ENCODE data around the gene LRRC18. TPM values are rescaled to one million over a fixed set of nuclear protein-coding genes. Genes with fewer than 3 reads are reported as not detected.

LRRC18 gene
- total RNA-seq, 1 experiment from 2014 or later, result not detected

- Mint-ChIP-seq H3K4me3 (no peak overlapping the region), H3K4me1 (no peaks in the 10 kb centered on the region), H3K36me3 (ENCODE audit: insufficient read depth in 1 of 3, low read depth in 3 of 3) (no peaks in the 10 kb centered on the region; a peak in 1 of 7 replicates), H3K27ac (no peak overlapping the region; a peak in 1 of 7 replicates), H3K27me3 (ENCODE audit: low read depth) (peaks cover 3% of the 10 kb centered on the region), H3K9me3 (no peaks in the 10 kb centered on the region; a peak in 1 of 5 replicates)
- H2AK5ac ChIP-seq (ENCODE audit: insufficient read length, low read length), result no peak overlapping the region
- H3K79me1 ChIP-seq (ENCODE audit: insufficient read depth, low read depth, low read length, poor library complexity, severe bottlenecking), result no peaks in the 10 kb centered on the region
- H4K91ac ChIP-seq (ENCODE audit: insufficient read length, low read depth, low read length), result no peak overlapping the region
- H3K79me2 ChIP-seq (ENCODE audit: insufficient read depth, low read length), result no peaks in the 10 kb centered on the region
- H3K4ac ChIP-seq (ENCODE audit: low read depth, low read length), result no peak overlapping the region
- no peak overlapping the region for H2BK12ac ChIP-seq (ENCODE audit: insufficient read length, low read depth, low read length)
- H2BK5ac ChIP-seq (ENCODE audit: insufficient read length, low read length), result no peak overlapping the region
- no peaks in the 10 kb centered on the region for H3K23me2 ChIP-seq (ENCODE audit: insufficient read length, low read depth, low read length, poor library complexity, severe bottlenecking)
- H2BK20ac ChIP-seq (ENCODE audit: low read depth, low read length, poor library complexity, severe bottlenecking), result no peak overlapping the region
- no peak overlapping the region for H3K4me2 ChIP-seq (ENCODE audit: insufficient read depth, insufficient read length, low read length)
- no peak overlapping the region for H4K8ac ChIP-seq (replicated peaks; ENCODE audit: insufficient read length, low read depth, low read length)
- TF ChIP-seq CTCF (conservative IDR thresholded peaks at IDR 0.05), result peak; percentile 41; the same call in 2 of the 3 replicates
- H3K56ac ChIP-seq (ENCODE audit: insufficient read length, low read depth, low read length), result no peak overlapping the region
- no peaks in the 10 kb centered on the region for H3K4me1 ChIP-seq (ENCODE audit: insufficient read depth, low read length)
- no peak overlapping the region for H3K18ac ChIP-seq (ENCODE audit: insufficient read length, low read depth, low read length)
- no peak overlapping the region for H2AFZ ChIP-seq (ENCODE audit: low read length)
- no peak overlapping the region for H2BK15ac ChIP-seq (ENCODE audit: low read depth, low read length)
- DNase-seq, result peak; percentile 39
- H4K5ac ChIP-seq (ENCODE audit: insufficient read length, low read depth, low read length), result no peak overlapping the region
- no peak overlapping the region for H3K23ac ChIP-seq (ENCODE audit: insufficient read length, low read depth, low read length)
- H3T11ph ChIP-seq (ENCODE audit: low read length), result no peak overlapping the region
- H2BK120ac ChIP-seq (ENCODE audit: low read depth, low read length, poor library complexity, severe bottlenecking), result no peak overlapping the region
- no peak overlapping the region for H3K14ac ChIP-seq (ENCODE audit: insufficient read depth, low read length)
- H3K9me3 ChIP-seq (ENCODE audit: control insufficient read depth, low read depth, low read length), result no peaks in the 10 kb centered on the region
- H3K27me3 ChIP-seq (ENCODE audit: insufficient read depth, low read length), result no peaks in the 10 kb centered on the region
- H3K27ac ChIP-seq (ENCODE audit: insufficient read length, low read depth, low read length), result no peak overlapping the region
- no peaks in the 10 kb centered on the region for H4K20me1 ChIP-seq (ENCODE audit: control insufficient read depth, insufficient read depth, insufficient read length)
- no peak overlapping the region for H3K9ac ChIP-seq (ENCODE audit: extremely low read depth, insufficient read length, low read length)
Observed at GRCh38 chr10:48976196-48976595, 36.6 kb upstream of the LRRC18 start.

Measured in H9 (cell line).